HUES48 (cell line): ENCODE data around the gene SPPL3.

ENCODE experiments used
- H3K27ac ChIP-seq: one replicate; pipeline ENCODE4 v1.7.0; 2013; ENCODE audit warnings: low read depth, low read length, inconsistent platforms
- H3K27me3 ChIP-seq: 2 replicates; pipeline ENCODE4 v1.6.1; 2013; ENCODE audit warnings: mild to moderate bottlenecking, low read length; ENCODE audit not compliant: control insufficient read depth, insufficient read depth
- H3K36me3 ChIP-seq: 2 replicates; pipeline ENCODE4 v1.6.1; 2013; ENCODE audit warnings: low read length; ENCODE audit not compliant: control insufficient read depth, insufficient read depth
- H3K4me1 ChIP-seq: 2 replicates; pipeline ENCODE4 v1.6.1; 2013; ENCODE audit warnings: mild to moderate bottlenecking, low read length; ENCODE audit not compliant: control insufficient read depth, insufficient read depth
- H3K4me3 ChIP-seq: 2 replicates; pipeline ENCODE4 v1.5.1; 2013; ENCODE audit warnings: mild to moderate bottlenecking, low read depth, low read length
- H3K9ac ChIP-seq: 2 replicates; pipeline ENCODE4 v1.6.1; 2013; ENCODE audit warnings: mild to moderate bottlenecking, low read depth, low read length, moderate library complexity
- H3K9me3 ChIP-seq: 2 replicates; pipeline ENCODE4 v1.6.1; 2013; ENCODE audit warnings: low read length; ENCODE audit not compliant: control insufficient read depth, insufficient read depth

The SPPL3 gene

GRCh38 chr12:120775862-120776552 is 128.2 kb downstream of the SPPL3 start:
- no peaks in the 10 kb centered on the region for H3K27me3 ChIP-seq
- no peak overlapping the region for H3K27ac ChIP-seq
- peaks cover 8% of the 10 kb centered on the region; the same call in 1 of the 2 replicates for H3K36me3 ChIP-seq
- H3K4me3 ChIP-seq = no peak overlapping the region
- no peak overlapping the region for H3K9ac ChIP-seq
- no peaks in the 10 kb centered on the region for H3K9me3 ChIP-seq
- H3K4me1 ChIP-seq = no peaks in the 10 kb centered on the region

DNA sequence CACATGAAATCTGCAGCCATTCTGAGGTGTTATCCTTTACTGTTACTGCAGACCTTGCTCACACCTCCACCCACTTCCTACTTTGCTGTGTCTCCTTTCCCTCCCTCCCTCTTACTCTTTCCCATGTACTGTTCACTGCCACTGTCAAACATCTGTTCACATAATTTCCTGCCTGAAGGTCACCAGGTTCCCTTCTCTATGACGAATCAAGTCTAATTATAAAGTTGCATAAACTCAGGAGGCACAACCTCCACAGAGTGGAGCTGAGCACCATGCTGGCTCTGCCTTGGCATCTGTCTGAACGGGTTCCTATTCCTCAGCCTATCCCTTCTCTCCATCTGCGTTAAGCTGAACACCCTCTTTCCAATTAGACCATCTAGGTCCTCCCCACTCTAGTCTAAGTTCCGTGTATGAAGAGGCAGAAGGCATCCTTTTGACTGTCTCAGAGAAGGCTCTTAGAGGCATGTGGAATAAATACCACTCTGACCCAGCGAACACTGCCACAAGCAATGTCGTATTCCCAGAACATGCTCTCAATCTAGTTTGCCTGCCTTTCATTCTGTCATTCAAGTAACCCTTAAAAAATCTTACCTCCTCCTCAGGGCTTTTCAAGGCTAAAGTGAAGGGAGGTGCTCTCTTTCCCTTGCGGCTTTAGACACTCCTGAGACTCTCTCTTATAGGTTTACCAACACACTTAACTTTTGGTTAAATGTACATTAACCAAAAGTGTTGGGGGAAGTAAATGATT is 129.8 kb downstream of the SPPL3 start:
- Histone ChIP-seq H3K9ac (no peak overlapping the region), H3K27ac (no peak overlapping the region), H3K4me3 (no peak overlapping the region), H3K9me3 (no peaks in the 10 kb centered on the region), H3K4me1 (no peaks in the 10 kb centered on the region), H3K27me3 (no peaks in the 10 kb centered on the region), H3K36me3 (peaks cover 8% of the 10 kb centered on the region; the same call in 1 of the 2 replicates)

DNA sequence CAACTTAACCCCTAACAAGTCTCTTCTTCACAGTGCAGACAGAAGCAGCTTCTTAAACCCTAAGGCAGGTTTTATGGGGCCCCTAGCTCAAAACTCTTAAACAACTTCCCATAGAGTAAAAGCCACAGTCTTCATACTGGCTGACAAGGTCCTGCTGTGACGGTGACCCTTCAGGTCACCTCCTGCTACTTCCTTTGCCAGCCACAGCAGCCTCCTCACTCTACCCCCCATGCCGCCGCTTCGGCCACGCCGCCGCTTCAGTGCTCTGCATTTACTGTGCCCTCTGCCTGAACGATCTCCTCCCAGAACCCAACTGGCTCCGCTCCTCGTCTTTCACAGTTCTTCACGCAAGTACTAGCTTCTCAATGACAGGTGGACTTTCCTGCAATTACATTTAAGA is 133.1 kb downstream of the SPPL3 start:
- no peaks in the 10 kb centered on the region for H3K9me3 ChIP-seq
- no peak overlapping the region for H3K9ac ChIP-seq
- no peak overlapping the region for H3K27ac ChIP-seq
- H3K4me3 ChIP-seq = no peak overlapping the region
- H3K27me3 ChIP-seq = no peaks in the 10 kb centered on the region
- H3K4me1 ChIP-seq = no peaks in the 10 kb centered on the region
- peaks cover 39% of the 10 kb centered on the region for H3K36me3 ChIP-seq

- Histone ChIP-seq H3K9me3 (no peaks in the 10 kb centered on the region), H3K36me3 (peaks cover 63% of the 10 kb centered on the region), H3K4me1 (no peaks in the 10 kb centered on the region), H3K9ac (no peak overlapping the region), H3K27me3 (no peaks in the 10 kb centered on the region), H3K4me3 (no peak overlapping the region), H3K27ac (no peak overlapping the region)
Observed at GRCh38 chr12:120767071-120768024, 136.8 kb downstream of the SPPL3 start.

DNA sequence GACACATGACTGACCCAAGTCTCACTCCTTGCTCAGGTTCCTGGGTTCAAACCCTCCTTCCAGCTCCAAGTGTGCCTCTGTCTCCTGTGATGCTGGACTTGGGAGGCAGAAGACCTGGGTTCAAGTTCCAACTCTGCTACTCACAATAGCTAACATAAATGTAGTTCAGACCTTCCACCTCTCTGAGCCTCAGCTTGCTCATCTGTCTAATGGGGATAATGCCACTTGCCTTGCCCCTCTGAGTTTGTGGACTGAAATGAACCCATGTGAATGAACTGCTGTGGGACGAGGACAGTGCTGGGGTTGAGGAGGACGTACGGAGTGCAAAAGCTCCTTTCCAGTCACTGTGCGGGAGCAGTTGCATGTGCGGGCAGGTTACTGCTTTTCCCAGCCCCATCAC is 137.6 kb downstream of the SPPL3 start:
- H3K27ac ChIP-seq = no peak overlapping the region
- H3K4me1 ChIP-seq = no peaks in the 10 kb centered on the region
- peaks cover 66% of the 10 kb centered on the region for H3K36me3 ChIP-seq
- no peak overlapping the region for H3K9ac ChIP-seq
- H3K9me3 ChIP-seq = no peaks in the 10 kb centered on the region
- no peaks in the 10 kb centered on the region for H3K27me3 ChIP-seq
- H3K4me3 ChIP-seq = no peak overlapping the region

DNA sequence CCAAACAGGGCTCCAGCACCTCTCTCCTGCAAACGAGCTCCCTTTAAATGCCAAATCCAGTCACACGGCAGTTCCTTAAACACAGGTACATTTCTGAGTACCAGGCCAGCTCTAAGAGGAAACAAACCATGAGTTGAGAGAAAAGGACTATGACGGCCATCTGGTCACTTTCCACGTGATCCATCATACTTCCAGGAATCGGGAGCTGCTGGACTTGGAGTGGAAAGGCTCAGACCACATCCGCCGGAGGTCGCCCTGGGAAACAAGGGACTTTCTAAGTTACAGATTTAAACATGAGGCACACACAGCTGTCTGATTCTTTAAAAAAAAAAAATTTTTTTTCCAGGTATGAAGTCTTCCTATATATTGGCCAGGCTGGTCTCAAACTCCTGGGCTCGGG is 139.3 kb downstream of the SPPL3 start:
- peaks cover 7% of the 10 kb centered on the region for H3K4me1 ChIP-seq
- H3K9me3 ChIP-seq = no peaks in the 10 kb centered on the region
- peaks cover 76% of the 10 kb centered on the region for H3K36me3 ChIP-seq
- H3K27ac ChIP-seq = no peak overlapping the region
- no peaks in the 10 kb centered on the region for H3K27me3 ChIP-seq
- no peak overlapping the region for H3K4me3 ChIP-seq
- H3K9ac ChIP-seq = no peak overlapping the region

DNA sequence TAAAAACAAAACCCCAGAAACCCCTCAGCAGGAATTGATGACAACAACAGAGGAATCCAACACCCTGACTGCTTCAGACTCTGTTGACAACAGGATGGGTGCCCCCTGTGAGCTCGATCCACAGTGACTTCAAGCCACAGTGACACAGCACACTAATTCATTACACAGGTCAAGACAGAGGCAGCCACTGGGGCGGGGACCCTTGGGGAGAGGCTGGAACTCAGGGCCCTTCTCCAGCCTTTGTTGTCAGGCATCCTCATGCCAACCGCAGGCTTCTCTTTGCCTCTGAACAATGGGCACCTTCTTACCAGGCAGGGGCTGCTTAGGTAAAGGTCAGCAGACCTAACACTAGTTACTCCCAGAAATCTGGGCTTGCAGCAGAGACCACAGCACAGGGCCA is 140.9 kb downstream of the SPPL3 start:
- Histone ChIP-seq H3K4me3 (no peak overlapping the region), H3K27ac (no peak overlapping the region), H3K9ac (no peak overlapping the region), H3K36me3 (peaks cover 67% of the 10 kb centered on the region), H3K27me3 (no peaks in the 10 kb centered on the region), H3K4me1 (peaks cover 17% of the 10 kb centered on the region), H3K9me3 (no peaks in the 10 kb centered on the region)

DNA sequence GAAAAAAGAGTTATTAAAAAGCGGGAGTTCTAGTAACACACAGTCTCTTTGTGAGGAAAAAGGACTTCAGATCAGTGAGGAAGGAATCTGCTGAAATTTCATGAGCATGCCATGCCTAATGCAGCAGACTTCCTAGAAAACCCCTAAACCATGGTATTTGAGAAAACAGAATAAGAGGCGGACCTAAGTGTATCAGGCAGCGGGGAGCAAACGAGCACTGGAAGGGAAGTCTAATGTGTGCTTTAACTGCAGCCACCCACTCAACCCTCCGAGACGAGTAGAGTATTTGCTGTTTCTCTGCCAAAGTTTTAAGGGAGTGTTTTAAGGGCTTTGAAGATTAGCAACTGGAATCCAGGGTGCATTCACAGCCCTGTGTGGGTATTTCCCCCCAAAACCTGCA is 142.1 kb downstream of the SPPL3 start:
- Histone ChIP-seq H3K4me3 (no peak overlapping the region), H3K9ac (no peak overlapping the region), H3K27me3 (no peaks in the 10 kb centered on the region), H3K4me1 (peaks cover 17% of the 10 kb centered on the region), H3K27ac (no peak overlapping the region), H3K9me3 (no peaks in the 10 kb centered on the region), H3K36me3 (peaks cover 56% of the 10 kb centered on the region)

DNA sequence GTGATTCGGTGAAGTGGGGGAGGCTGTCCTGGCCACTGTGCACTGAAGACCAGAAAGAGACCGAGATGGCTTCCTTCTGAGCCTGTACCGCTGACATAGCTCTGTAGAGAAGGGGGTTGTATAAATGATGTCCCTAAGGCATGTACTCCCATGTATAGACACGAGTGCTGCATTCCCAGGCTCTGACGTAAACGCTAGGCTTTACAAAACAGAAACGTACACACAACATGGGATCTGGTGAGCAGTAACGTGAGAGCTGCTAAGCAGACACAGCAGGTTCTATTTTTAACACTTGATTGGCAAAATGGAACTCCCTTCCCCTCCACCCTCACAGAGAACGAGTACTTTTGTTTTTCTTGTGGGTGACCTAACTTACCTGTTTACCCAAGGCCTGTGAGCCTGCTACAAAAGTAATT is 142.6 kb downstream of the SPPL3 start:
- Histone ChIP-seq H3K9ac (no peak overlapping the region), H3K27me3 (no peaks in the 10 kb centered on the region), H3K9me3 (no peaks in the 10 kb centered on the region), H3K4me1 (peaks cover 17% of the 10 kb centered on the region), H3K27ac (no peak overlapping the region), H3K4me3 (no peak overlapping the region), H3K36me3 (peaks cover 50% of the 10 kb centered on the region)

DNA sequence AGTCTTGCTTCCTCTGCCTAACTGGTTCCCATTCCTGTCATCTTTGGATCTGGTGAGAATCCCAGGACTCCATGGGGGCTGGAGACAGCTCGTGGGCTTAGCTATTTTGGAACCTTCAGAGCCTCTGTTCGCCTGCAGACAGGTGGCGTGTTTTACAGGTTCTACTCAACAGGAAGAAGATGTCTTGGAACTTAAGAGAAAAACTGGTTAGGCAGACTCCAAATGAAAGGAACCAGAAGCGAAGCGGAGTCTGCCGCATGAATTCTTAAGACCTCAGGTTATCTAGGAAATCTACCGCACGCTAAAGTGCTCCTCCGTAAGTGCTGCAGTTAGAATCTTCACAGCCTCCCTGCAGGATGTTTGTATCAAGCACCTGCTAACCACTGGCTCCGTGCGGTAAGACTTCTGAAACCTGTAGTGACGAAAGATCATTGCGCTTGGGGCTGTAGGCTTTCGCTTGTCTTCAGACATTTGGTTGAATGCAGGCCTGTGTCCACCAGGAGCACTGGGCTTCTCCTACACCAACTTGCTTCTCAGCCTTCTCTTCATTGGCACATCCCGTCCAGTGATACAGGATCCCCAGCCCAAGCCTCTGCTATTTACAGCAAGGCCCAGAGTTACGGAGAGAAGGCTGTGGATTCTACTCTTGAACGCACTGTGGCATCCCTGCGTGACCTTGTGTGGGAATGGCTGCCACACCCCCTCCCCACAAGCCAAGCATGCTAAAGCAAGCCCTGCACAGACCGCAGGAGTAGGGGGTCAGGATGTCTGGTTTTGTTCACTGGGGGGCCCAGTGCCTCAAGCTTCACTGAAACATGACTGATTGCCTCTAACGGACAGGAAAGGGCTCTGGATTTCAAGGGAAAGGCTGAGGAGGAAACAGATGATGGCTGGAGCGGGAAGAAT is 143.6 kb downstream of the SPPL3 start:
- Histone ChIP-seq H3K4me1 (peaks cover 17% of the 10 kb centered on the region), H3K36me3 (peaks cover 41% of the 10 kb centered on the region), H3K9ac (no peak overlapping the region), H3K27ac (no peak overlapping the region), H3K4me3 (no peak overlapping the region), H3K9me3 (no peaks in the 10 kb centered on the region), H3K27me3 (no peaks in the 10 kb centered on the region)
